ENCODE measurements around the gene NSL1.
"Not testable (repeated sequence)": the region's sequence is repeated elsewhere in the genome, so short reads cannot be mapped to it uniquely, and the experiment has no call there.

Gene NSL1

GRCh38 chr1:212782422-212783154, 9.0 kb downstream of the NSL1 start:
- ATAC-seq = no peak

- ATAC-seq = no peak
Observed at GRCh38 chr1:212781225-212781624, 10.4 kb downstream of the NSL1 start.

DNA sequence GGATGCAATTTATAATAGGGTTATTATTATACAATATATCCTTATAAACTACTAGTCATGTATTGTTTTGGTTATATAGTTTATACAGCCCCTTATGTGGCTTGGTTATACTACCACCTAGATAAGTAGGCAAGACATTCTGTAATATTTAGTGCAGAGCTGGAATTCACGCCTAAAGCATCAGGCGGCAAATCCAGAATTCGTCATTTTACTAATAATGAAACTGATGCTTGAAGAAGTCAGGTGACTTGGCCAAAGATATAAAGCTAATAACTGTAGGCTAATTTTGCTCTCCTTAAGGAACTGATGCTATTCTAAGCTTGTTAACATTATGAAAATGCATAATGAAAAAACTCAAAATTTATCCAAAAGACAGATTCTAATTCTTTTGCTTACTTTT, 10.8 kb downstream of the NSL1 start:
- ATAC-seq = no peak

- not testable (repeated sequence) for ATAC-seq
Observed at GRCh38 chr1:212779086-212779485, 12.5 kb downstream of the NSL1 start.

DNA sequence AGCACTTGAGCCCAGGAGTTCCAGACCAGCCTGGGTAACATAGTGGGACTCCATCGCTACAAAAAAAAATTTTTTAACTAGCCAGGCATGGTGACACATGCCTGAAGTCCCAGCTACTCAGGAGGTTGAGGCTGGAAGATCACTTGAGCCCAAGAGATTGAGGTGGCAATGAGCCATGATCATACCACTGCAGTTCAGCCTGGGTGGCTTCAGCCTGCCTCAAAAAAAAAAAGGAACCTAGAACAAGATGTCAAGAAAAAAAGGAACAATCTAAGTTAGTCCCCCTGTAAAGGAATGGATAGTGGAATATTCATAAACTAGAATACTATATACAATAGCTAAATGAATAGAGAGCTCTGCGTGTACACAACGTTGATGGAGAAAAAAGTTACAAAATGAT, 14.4 kb downstream of the NSL1 start:
- no peak for ATAC-seq

DNA sequence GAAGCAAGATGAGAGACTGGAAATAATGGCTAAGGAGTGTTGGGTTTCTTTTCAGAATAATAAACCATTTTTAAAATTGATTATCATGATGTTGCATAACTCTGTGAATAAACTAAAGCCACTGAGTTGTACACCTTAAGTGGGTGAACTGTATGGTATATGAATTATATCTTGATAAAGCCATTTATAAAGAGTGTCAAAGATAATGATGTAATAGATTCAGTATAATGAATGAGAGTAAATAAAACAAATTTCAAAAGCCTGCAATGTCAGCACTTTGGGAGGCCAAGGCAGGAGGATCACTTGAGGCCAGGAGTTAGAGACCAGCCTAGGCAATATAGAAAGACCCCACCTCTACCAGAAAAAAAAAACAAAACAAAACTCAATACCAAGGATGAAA, 16.3 kb downstream of the NSL1 start:
- ATAC-seq = no peak

GRCh38 chr1:212774584-212774983, 17.0 kb downstream of the NSL1 start:
- no peak for ATAC-seq

DNA sequence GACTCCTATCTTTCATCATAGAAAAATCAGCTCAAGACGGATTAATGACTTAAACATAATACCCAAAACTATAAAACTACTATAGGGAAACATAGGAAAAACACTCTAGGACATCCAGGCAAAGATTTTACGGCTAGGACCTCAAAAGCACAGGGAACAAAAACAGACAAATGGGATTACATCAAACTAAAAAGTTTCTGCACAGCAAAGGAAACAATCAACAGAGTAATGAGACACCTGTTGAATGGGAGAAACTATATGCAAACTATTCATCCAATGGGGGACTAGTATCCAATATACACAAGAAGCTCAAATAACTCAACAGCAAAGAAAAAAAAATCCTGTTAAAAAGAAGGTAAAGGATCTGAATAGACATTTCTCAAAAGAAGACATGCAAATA, 18.6 kb downstream of the NSL1 start:
- ATAC-seq = no peak

DNA sequence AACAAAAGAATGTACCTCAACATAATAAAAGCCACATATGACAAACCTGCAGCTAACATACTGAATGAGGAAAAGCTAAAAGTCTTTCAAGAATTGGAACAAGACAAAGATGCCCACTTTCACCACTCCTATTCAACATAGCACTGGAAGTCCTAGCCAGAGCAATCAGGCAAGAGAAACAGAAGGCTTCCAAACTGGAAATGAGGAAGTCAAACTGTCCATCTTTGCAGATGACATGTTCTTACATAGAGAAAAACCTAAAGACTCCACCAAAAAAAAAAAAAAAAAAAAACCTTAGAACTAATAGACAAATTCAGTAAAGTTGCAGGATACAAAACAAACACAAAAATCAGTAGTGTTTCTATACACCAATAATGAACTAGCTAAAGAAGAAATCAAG, 20.2 kb downstream of the NSL1 start:
- no peak for ATAC-seq

DNA sequence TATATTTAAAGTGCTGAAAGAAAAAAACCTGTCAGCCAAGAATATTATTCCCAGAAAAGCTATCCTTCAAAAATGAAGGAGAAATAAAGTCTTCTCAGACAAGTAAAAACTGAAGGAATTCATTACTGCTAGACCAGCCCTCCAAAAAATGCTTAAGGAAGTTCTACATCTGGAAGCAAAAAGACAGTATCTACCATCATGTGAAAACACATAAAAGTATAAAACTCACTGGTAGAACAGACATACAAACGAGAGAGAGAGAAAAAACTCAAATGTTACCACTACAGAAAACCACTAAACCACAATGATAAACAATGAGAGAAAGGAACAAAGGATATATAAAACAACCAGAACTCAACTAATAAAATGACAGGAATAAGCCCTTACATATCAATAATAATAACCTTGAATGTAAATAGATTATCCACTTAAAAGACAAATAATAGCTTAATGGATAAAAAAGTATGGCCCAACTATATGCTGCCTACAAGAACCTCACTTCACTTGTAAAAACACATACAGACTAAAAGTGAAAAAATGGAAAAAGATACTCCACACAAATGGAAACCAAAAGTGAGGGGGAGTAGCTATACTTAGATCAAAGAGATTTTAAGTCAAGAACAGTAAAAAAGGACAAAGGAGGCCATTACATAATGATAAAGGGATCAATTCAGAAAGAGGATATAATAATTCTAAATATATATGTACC, 22.0 kb downstream of the NSL1 start:
- peak in 1 of 2 donors; percentile 67 for ATAC-seq

- not testable (repeated sequence) for ATAC-seq
Observed at GRCh38 chr1:212766825-212767224, 24.8 kb downstream of the NSL1 start.

- not testable (repeated sequence) for ATAC-seq
Observed at GRCh38 chr1:212764718-212765281, 26.8 kb downstream of the NSL1 start.

GRCh38 chr1:212762839-212763238, 28.7 kb downstream of the NSL1 start:
- ATAC-seq = no peak

GRCh38 chr1:212762234-212762633, 29.3 kb downstream of the NSL1 start:
- ATAC-seq = no peak

DNA sequence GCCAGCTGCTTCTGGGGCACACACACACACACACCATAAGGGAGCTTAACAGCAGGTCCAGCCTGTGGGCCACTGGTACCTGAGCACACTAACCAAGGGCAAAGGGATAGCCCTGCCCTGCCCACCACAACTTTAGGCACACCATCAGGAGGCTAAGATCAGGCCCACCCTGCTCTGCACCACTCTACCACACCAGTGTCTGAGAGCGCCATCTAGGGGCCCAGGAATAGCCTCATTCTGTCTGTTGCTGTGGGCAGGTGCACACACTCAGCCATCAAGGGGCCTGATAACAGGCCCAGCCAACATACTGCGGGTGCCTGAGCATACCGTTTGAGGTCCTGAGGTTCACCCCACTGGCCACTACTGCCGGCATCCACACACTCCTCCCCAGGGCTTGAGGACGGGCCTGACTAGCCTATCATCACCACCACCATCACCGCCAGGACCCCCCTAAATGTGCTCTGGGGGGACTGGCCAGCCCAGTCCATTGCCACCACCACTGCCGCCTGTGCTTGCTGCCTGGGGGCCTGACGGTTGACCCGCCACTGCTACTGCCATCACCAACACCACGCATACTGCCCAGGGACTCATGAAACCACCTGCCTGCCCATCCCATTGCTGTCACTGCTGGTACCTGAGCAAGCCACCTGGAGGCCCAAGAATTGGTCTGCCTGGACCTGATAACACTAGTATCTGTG, 31.3 kb downstream of the NSL1 start:
- peak; percentile 46 to 58 for ATAC-seq

DNA sequence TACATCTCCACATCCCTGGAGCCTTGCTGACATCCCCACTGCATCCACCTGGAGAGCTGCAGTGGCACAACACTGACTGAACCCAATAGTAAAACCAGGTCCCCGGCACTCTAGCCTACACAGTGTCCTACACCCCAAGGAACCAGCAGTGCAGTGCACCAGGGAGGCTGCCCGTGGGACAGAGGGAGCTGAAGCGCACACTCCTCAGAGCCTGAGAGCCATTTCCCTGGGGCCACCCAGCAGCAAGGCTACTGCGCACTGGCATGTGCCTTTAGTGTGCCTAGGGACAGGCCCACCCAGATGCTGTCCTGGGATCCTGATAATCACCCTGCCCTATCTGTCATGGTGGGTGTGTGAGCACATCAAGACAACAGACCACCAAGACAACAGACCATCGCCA, 31.9 kb downstream of the NSL1 start:
- no peak for ATAC-seq

- ATAC-seq = no peak
Observed at GRCh38 chr1:212754680-212755079, 36.9 kb downstream of the NSL1 start.

- ATAC-seq = no peak
Observed at GRCh38 chr1:212754193-212754592, 37.4 kb downstream of the NSL1 start.

DNA sequence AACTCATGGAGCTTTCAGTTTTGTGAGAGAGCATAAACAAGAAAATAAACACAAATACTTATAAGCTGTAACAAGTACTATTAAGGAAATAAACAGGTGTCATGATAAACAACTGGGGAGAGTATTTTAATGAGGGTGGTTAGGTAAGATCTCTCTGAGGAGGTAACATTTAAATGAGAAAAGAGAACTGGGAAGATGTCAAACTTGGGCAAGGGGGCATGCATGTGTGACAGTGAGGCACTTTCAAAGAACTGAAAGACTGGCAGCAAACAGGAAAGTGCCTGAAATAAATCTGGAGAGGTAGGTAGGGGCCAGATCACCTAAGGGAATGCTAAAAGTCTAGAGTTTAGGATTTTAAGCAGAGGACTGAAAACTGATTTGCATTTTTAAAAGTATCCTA, 37.8 kb downstream of the NSL1 start:
- no peak for ATAC-seq

DNA sequence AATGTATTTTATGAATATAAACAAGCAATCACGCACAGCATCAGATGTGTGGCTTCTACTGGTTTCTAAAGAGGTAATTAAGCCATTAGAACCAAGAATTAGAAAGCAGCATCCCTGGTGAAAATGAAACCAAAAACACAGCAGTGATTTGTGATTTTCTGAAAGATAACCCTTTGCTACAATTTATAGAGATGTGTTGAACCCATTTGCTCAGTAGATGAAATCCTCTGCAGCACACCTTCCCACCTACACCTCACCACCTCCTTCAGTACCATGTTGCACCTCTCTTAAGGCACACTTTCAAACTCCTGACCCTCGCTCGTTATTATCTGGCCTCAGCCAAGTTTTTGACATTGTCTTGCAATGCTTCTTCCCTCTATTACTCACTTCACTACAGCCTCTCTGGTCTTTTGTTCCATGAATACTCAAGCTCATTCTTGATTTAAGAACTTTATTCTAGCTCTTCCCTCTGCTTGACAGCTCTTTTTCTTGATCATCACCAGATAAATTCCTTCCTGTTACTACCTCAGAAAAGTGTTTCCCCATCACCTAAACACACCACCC, 38.6 kb downstream of the NSL1 start:
- peak; percentile 56 to 71 for ATAC-seq

GRCh38 chr1:212752252-212752933, 39.2 kb downstream of the NSL1 start:
- peak in 1 of 2 donors; percentile 41 for ATAC-seq

GRCh38 chr1:212749821-212750535, 41.6 kb downstream of the NSL1 start:
- ATAC-seq = no peak
